Measurements from ENCODE around the gene LIF.
"Not testable (repeated sequence)": the region's sequence is repeated elsewhere in the genome, so short reads cannot be mapped to it uniquely, and the experiment has no call there.

LIF gene

GRCh38 chr22:30222321-30222720 is 24.2 kb downstream of the LIF start:
- no peak for DNase-seq

- no peak for DNase-seq
Observed at GRCh38 chr22:30221121-30221992, 25.2 kb downstream of the LIF start.

GRCh38 chr22:30220338-30221012 is 26.1 kb downstream of the LIF start:
- no peak for DNase-seq

- DNase-seq = no peak
Observed at GRCh38 chr22:30219668-30220278, 26.8 kb downstream of the LIF start.

GRCh38 chr22:30219049-30219654 is 27.4 kb downstream of the LIF start:
- no peak for DNase-seq

GRCh38 chr22:30217698-30218560 is 28.6 kb downstream of the LIF start:
- no peak for DNase-seq

- no peak for DNase-seq
Observed at GRCh38 chr22:30216710-30217109, 29.8 kb downstream of the LIF start.

- not testable (repeated sequence) for DNase-seq
Observed at GRCh38 chr22:30216272-30216671, 30.3 kb downstream of the LIF start.

GRCh38 chr22:30214703-30215407 is 31.7 kb downstream of the LIF start:
- no peak for DNase-seq

GRCh38 chr22:30212996-30213441 is 33.5 kb downstream of the LIF start:
- DNase-seq = no peak

GRCh38 chr22:30212363-30212995 is 34.1 kb downstream of the LIF start:
- DNase-seq = no peak

GRCh38 chr22:30211124-30211820 is 35.3 kb downstream of the LIF start:
- no peak for DNase-seq

- no peak for DNase-seq
Observed at GRCh38 chr22:30210235-30210909, 36.2 kb downstream of the LIF start.

- DNase-seq = no peak
Observed at GRCh38 chr22:30209642-30210041, 36.9 kb downstream of the LIF start.

- DNase-seq = no peak
Observed at GRCh38 chr22:30208631-30209603, 37.6 kb downstream of the LIF start.

- DNase-seq = no peak
Observed at GRCh38 chr22:30206944-30207343, 39.6 kb downstream of the LIF start.

- DNase-seq = no peak
Observed at GRCh38 chr22:30205281-30206115, 41.1 kb downstream of the LIF start.

GRCh38 chr22:30204742-30205111 is 41.8 kb downstream of the LIF start:
- no peak for DNase-seq

All from activated CD4-positive, CD25-positive, alpha-beta regulatory T cell treated with anti-CD3 and anti-CD28 coated beads, Interleukin-2, amount 50 U/mL, for 72 hours (primary cell).